ENCODE results near the gene PXMP4.

PXMP4 gene

DNA sequence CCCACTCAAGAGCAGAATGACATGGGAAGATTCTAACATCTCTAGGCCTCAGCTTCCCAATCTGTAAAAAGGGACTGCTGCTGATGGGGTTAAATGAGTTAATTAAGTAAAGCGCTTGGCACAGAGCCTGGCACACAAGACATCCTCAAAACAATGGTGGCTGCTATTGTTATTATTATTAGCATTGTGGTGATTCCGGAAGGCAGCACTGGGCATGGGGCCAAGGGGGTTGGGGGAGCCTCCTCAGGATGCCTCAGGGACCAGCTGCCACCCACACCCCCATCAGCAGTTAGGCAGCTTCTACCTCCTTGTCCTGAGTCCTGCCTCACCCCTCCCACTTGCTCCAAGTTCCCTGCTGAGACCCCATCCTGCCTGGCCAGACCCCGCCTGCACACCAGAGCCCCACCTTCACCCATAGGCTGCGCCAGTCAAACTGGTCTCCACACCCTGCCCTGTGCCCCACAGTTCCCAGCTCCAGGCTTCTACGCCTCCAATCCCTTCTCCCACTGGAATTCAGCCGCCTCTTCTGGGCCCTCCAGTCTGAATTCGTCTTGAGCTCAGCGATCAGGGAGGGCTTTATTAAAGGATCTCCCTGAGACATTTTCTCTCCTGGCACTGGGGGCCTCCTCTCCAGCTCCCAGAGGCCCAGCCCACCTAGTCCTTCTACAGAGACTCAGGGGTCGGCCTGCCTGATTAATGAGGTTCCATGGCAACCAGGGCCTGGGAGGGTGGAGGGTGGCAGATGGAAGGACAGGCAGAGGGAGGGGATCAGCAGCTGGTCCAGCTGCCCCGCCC, 35.4 kb downstream of the PXMP4 start:
- no peak for DNase-seq (ENCODE audit: low read depth)

- no peak for DNase-seq (ENCODE audit: low read depth)
Observed at GRCh38 chr20:33681728-33682353, 38.3 kb downstream of the PXMP4 start.

DNA sequence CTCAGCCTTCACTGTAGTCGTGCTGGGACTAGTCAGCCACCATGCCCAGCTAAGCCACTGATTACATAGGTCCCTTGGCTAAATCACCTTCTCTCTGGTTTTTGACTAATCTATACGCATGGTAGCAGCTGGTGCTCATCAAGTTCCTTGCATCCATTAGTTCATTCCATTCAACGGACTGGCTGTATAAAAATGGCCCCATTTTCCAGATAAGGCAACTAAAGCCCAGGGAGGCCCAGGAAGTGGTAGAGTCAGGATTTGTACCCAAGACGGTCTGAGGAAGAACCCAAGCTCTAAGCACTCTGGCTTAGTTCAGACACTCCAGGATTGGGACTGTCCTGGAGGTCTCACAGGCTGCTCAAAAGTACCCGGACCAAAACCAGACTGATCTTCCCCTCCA, 38.8 kb downstream of the PXMP4 start:
- DNase-seq (ENCODE audit: low read depth), result no peak

GRCh38 chr20:33680686-33681085, 39.4 kb downstream of the PXMP4 start:
- no peak for DNase-seq (ENCODE audit: low read depth)

- DNase-seq (ENCODE audit: low read depth), result no peak
Observed at GRCh38 chr20:33679758-33680485, 40.2 kb downstream of the PXMP4 start.

DNA sequence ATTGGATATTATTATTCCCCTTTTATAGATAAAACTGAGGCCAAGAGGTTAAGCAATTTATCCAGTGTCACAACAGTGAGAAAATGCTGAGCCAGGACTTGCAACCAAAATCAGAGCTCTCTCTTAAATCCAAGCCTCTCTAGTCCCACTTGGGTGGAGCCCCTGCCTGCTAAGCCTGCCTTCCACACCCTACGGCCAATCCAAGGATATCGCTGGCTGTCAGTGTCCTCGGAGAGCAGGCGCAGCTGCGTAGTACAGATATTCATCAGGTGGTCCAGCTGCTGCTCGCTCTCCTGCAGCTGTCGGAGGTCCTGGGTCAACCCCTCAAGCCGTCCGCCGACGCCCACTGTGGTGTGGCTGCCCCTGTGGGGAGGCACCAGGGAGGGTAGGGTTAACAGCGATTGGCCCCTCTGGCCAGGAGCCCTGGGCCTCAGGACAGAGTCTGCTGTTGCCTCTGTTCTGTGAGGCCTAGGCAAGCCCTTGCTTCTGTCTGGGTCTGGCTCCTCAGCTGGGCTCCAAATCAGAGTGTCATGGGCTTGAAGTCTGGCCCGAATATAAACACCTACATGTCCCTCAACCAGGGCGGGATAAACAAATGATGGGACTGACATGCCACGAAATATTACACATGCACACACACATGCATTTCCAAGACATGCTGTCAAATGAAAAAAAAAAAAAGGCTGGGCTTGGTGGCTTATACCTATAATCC, 42.0 kb downstream of the PXMP4 start:
- no peak for DNase-seq (ENCODE audit: low read depth)

DNA sequence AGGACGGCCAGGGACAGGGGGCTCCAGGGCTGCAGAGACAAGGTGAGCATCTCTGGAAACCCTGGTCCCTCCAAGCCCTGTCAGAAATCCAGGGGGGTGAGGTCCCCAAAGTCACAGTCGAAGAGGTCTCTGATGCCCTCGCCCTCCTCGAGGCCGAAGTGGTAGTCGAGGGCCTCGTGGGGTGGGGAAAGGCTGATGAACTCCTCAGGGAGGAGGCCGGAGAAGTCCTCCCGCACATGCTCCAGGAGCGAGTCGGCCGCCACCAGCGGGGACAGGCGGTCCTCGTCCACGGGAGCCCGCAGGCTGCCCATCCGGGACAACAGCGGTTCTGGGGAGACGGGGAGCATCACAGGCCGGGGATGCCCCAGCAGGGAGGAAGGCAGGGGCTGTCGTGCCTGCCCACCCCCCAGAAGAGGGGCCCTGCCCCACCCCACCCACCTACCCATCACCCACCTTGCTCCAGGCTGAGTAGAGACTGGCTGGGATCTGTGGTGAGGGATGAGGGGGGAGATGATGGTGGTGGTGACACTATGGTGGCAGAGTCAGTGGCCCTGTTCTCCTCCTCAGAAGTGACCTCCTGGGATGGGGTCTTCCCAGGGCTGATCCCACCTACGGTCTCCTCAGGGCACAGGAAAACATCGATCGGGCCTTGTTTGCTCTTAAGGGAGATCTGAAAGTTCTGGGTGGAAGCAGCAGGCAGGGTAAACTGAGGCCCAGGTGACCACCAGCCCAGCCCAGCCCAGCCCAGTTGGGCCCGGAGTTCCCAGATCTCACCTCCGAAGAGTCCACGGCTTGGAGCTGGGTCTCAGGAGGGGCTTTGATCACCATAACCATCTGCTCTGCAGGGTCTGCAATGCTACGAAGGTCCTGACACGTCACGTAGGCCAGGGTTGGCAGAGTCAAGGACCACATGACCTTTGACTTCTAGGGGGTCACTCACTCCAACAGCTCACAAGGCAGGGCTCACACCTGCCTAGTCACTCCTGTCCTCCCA, 43.2 kb downstream of the PXMP4 start:
- DNase-seq (ENCODE audit: low read depth), result no peak

GRCh38 chr20:33676121-33676520, 44.0 kb downstream of the PXMP4 start:
- no peak for DNase-seq (ENCODE audit: low read depth)

GRCh38 chr20:33675136-33675959, 44.8 kb downstream of the PXMP4 start:
- no peak for DNase-seq (ENCODE audit: low read depth)

GRCh38 chr20:33674294-33675135, 45.6 kb downstream of the PXMP4 start, which contains the start of gene NECAB3:
NECAB3 (minus strand) TSS chr20:33674428; CDS start chr20:33674352, 76 bp downstream.
- no peak for DNase-seq (ENCODE audit: low read depth)

DNA sequence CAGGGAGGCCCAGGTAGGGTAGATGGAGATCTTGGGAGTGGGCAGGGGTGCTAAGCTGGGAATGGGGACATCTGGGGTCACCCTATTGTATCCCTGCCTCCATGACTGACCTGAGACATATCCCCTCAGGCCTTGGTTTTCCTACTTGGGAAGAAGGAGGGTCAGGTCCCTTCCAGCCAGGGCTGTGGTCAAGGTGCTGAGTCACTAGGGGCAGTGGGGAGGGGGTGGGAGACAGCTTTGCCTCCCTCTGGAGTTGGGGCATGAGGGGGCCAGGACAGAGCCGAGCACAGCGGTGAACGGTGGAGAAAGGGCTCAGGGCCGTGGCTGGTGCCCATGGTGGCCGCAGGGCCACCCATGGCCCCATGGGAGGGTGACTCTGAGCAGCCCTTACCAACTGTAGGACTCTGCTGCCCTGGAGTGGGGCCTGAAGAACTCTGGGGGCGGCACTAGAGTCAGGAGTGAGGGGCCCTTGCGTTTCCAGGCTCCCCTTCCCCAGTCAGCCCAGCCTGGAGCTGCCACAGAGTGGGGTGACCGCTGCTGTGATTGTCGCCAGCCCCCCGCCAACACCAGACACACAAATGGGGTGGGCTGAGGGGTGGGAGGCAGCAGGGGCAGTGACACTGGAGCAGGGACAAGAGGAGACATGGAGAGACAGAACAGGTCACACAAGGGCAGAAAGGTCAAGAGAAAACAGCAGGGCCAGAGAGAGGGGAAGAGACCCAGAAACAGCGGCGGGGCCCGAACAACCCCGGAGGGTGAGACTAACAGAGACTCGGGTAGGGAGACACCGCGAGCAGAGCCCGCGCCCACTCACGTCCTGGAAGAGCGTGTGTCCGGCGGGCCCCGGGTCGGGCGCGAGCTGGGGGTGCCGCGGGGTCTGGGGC, 46.5 kb downstream of the PXMP4 start:
- no peak for DNase-seq (ENCODE audit: low read depth)

- DNase-seq (ENCODE audit: low read depth), result no peak
Observed at GRCh38 chr20:33673114-33673409, 47.0 kb downstream of the PXMP4 start.

GRCh38 chr20:33672426-33673113, 47.5 kb downstream of the PXMP4 start:
- no peak for DNase-seq (ENCODE audit: low read depth)

DNA sequence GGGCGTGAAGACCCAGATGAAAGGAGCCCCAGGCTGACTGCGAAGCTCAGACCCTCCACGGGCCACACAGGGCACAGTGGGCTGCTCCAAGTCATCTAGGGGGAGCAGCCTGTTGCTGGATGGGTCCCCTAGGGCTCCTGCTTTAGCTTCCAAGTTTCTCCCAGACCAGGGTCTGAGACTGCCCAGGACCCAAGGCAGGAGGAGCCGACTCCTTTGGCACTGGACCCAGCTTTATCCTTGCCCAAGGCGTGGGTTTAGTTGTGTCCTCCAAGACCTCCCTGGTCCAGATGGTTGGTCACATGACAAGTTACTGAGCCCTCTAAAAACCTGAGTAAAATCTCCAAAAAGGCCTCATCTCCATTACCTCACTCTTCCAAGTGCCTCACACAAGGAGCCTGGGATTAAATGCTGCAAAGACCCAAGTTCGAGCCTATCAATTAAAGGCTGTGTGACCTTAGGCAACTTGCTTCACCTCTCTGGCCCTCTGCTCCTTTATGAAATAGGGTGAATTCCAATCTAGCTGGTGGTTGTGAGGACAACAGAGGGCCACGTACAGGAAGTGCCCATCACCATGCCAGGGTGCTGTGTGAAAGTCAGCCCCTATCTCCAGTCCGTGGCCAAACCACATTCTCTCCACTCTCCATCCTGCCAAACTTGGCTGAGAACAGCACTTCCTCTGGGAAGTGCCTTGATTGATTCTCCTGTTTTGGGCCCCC, 48.4 kb downstream of the PXMP4 start:
- DNase-seq (ENCODE audit: low read depth), result no peak

DNA sequence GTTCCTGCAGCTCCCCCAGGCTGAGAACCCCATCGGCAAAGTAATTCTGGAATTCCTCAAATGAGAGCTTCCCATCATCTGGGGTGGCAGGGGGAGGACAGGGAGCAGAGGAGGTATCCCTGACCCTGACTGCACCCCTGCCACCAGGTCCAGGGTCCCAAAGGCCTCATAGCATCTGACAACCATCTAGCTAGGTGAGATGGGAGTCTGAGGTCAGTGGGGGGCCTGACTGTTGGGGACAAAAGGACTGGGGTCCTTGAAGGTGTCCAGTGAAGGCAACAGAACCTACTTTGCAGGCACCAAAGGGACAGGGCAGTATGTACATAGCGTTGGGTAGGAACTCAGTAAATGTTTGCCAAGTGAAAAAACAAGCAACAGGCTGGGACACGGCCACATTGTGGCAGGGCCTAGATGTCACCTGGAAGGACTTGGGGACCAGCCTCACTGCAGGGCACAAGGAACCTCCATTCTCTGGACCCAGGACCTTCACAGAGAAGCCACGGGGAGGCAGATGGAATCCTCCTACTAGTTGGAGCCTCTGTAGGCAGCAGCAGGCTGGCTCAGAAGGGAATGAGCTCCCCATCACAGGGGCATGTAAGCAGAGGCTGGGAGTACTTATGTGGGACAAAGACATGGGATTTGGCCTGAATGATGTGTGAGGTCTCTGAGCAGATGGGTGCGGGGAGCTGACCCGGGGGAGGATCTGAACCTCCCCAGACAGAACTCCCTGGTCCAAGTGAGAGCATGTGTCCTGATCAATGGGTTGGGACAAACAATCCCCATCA, 49.2 kb downstream of the PXMP4 start:
- DNase-seq (ENCODE audit: low read depth), result no peak
